ENCODE data around the gene TMEM19. TPM values are rescaled to one million over a fixed set of nuclear protein-coding genes. Genes with fewer than 3 reads are reported as not detected.

The TMEM19 gene
- total and polyA plus RNA-seq, 8 donors, result 23.5 to 35.0 (median 29.7) TPM

DNA sequence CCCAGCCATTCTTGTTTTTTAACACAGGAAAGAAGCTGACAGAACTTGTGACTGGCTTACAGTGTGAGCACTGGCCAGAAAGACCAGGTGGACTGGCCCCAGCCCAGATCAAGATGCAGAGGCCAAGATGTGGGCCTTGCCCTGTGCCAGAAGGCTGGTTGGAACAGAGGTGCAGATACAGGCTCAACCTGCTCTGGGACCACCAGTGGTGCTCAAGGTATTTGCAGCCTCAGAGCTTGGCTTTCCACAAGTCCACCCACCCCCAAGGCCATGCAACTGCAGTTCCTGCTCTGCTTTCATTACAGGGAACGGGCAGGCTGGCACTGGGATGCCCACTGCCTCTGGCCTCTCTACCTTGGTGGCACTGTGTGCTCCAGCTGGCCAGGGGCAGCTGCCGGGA lies 45.6 kb upstream of the TMEM19 start:
- intact Hi-C loops (cut with DNase I), result no loop called here
- Histone ChIP-seq H3K27me3 (no peaks in the 10 kb centered on the region), H3K4me1 (peaks cover 3 to 9% of the 10 kb centered on the region in 2 donors), H3K27ac (no peak overlapping the region), H3K4me3 (no peak overlapping the region), H3K9me3 (no peaks in the 10 kb centered on the region), H3K36me3 (peaks cover 0 to 99% of the 10 kb centered on the region in 2 donors)
- DNase-seq (no peak), ATAC-seq (no peak)
- TF ChIP-seq CTCF (IDR thresholded peaks at IDR 0.05), result no peak

- ATAC-seq, result no peak
- no peak overlapping the region for H3K27ac ChIP-seq
- peaks cover 3 to 19% of the 10 kb centered on the region in 2 donors for H3K4me1 ChIP-seq
- intact Hi-C loops (cut with DNase I), result no loop called here
- DNase-seq, result no peak
- no peak overlapping the region for H3K4me3 ChIP-seq
- no peaks in the 10 kb centered on the region for H3K9me3 ChIP-seq
- TF ChIP-seq CTCF (IDR thresholded peaks at IDR 0.05), result no peak
- no peaks in the 10 kb centered on the region for H3K27me3 ChIP-seq
- H3K36me3 ChIP-seq, result peaks cover 0 to 99% of the 10 kb centered on the region in 2 donors
Measured at GRCh38 chr12:71641390-71641789, 44.5 kb upstream of the TMEM19 start.

DNA sequence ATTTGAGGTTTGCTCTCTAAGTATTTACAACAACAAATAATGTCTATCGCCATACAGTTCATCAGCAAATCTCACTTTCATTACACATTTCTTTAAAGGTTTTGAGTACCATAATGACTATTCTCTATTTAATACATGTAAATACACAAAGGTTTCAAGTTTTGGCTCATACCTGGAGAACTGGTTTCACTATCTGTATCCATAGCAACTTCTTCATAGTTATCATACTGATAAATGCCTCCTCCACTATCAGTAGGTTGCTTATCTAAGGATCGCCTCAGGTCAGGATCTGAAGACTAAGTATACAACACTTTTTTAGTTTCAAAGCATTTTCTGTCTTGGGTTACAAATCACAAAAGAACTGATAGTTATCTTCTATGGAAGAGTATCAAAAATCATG lies 43.6 kb upstream of the TMEM19 start:
- Histone ChIP-seq H3K9me3 (no peaks in the 10 kb centered on the region), H3K27ac (no peak overlapping the region), H3K27me3 (no peaks in the 10 kb centered on the region), H3K4me1 (peaks cover 3 to 19% of the 10 kb centered on the region in 2 donors), H3K36me3 (peaks cover 0 to 100% of the 10 kb centered on the region in 2 donors), H3K4me3 (no peak overlapping the region)
- TF ChIP-seq CTCF (IDR thresholded peaks at IDR 0.05), result no peak
- ATAC-seq (no peak), DNase-seq (no peak)
- intact Hi-C loops (cut with DNase I), result no loop called here

GRCh38 chr12:71645268-71645667 lies 40.6 kb upstream of the TMEM19 start:
- intact Hi-C loops (cut with DNase I), result no loop called here
- Histone ChIP-seq H3K4me3 (no peak overlapping the region), H3K27ac (peak overlapping the region in 1 of 2 donors; percentile 70), H3K9me3 (no peaks in the 10 kb centered on the region), H3K4me1 (peaks cover 3 to 39% of the 10 kb centered on the region in 2 donors), H3K27me3 (no peaks in the 10 kb centered on the region), H3K36me3 (peaks cover 0 to 87% of the 10 kb centered on the region in 2 donors)
- TF ChIP-seq CTCF (IDR thresholded peaks at IDR 0.05), result no peak
- DNase-seq, result no peak
- ATAC-seq, result peak; percentile 41

GRCh38 chr12:71646512-71646911 lies 39.4 kb upstream of the TMEM19 start:
- intact Hi-C loops (cut with DNase I), result no loop called here
- TF ChIP-seq CTCF (IDR thresholded peaks at IDR 0.05), result no peak
- peaks cover 0 to 85% of the 10 kb centered on the region in 2 donors for H3K36me3 ChIP-seq

More at GRCh38 chr12:71646512-71646911, 39.4 kb upstream of the TMEM19 start:
- no peaks in the 10 kb centered on the region for H3K9me3 ChIP-seq
- H3K4me3 ChIP-seq, result no peak overlapping the region
- no peaks in the 10 kb centered on the region for H3K27me3 ChIP-seq
- DNase-seq, result no peak
- ATAC-seq, result no peak
- peak overlapping the region in 1 of 2 donors; percentile 70 for H3K27ac ChIP-seq
- peaks cover 3 to 49% of the 10 kb centered on the region in 2 donors for H3K4me1 ChIP-seq
